ENCODE data around the gene SLC16A3. TPM values are rescaled to one million over a fixed set of nuclear protein-coding genes. Genes with fewer than 3 reads are reported as not detected.
"Not testable (repeated sequence)": the region's sequence is repeated elsewhere in the genome, so short reads cannot be mapped to it uniquely, and the experiment has no call there.

The SLC16A3 gene
- total RNA-seq, 3 donors from 2014 or later (not counting 1 experiment from before 2014, with no cell fraction given): 172 to 365 (median 296) TPM

DNA sequence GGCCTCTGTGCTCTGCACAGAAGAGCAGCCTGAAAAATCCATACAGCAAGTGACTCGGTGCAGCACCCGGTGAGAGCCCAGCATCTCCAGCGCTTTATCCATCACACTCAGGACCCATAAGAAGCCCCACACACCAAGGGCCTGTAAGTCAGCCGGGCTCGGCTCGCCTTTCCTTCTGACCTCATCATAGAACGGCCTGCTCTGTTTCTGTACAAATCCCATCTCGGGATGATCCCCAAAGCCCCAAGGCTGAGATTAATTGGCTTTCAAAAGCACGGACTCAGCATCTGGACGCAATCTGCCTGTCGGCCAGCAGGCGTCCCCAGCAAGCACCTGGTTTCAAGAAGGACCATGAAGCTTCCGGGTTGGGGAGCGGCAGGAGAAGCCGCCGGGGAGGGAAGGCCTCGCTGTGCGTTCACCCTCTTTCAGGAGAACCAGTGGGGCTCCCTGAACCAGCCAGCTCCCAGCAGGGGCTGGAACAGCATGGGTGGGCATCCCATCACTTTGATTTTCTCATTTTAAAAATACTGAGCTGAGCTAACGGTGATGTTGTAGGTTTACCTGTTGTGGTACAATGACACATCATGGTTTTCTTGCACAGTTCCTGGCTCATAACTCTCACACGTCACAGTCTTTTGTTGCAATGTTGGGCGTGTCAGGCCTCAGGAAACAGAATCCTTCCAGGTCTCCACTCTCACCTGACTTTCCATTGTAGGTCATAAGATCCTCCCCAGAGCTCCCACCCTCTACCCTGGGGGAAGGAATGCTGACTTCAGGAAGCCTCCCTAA is 22.9 kb upstream of the SLC16A3 start:
- ATAC-seq: peak; percentile 84 to 88 (median 85)
- Histone ChIP-seq H3K9me3 (ENCODE audit: control insufficient read depth, insufficient read depth, low read length) (no peaks in the 10 kb centered on the region), H3K4me1 (ENCODE audit: control insufficient read depth, insufficient read depth, low read length) (peaks cover 46% of the 10 kb centered on the region), H3K36me3 (ENCODE audit: control insufficient read depth, insufficient read depth, low read length) (no peaks in the 10 kb centered on the region), H3K27me3 (ENCODE audit: control insufficient read depth, insufficient read depth, low read length) (no peaks in the 10 kb centered on the region), H3K27ac (ENCODE audit: low read length) (peak overlapping the region; percentile 84), H3K4me3 (ENCODE audit: low read length) (no peak overlapping the region)
- Mint-ChIP-seq H3K27me3 (ENCODE audit: low read depth in 2 of 2) (no peaks in the 10 kb centered on the region), H3K27ac (peak overlapping the region; percentile 88 to 90), H3K4me1 (peaks cover 23 to 45% of the 10 kb centered on the region in 2 donors), H3K36me3 (no peaks in the 10 kb centered on the region), H3K9me3 (no peaks in the 10 kb centered on the region), H3K4me3 (peak overlapping the region; percentile 37)
- DNase-seq: peak; percentile 75 to 91
- TF ChIP-seq, protein P1, sequence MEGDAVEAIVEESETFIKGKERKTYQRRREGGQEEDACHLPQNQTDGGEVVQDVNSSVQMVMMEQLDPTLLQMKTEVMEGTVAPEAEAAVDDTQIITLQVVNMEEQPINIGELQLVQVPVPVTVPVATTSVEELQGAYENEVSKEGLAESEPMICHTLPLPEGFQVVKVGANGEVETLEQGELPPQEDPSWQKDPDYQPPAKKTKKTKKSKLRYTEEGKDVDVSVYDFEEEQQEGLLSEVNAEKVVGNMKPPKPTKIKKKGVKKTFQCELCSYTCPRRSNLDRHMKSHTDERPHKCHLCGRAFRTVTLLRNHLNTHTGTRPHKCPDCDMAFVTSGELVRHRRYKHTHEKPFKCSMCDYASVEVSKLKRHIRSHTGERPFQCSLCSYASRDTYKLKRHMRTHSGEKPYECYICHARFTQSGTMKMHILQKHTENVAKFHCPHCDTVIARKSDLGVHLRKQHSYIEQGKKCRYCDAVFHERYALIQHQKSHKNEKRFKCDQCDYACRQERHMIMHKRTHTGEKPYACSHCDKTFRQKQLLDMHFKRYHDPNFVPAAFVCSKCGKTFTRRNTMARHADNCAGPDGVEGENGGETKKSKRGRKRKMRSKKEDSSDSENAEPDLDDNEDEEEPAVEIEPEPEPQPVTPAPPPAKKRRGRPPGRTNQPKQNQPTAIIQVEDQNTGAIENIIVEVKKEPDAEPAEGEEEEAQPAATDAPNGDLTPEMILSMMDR (IDR thresholded peaks at IDR 0.05): peak; percentile 89
- whole genome bisulfite sequencing (ENCODE audit: insufficient coverage): 18% methylated on average over 21 of the region's 21 CpGs
- intact Hi-C loops (cut with micrococcal nuclease): loop anchor here (10.0 kb wide), 1 partner anchor 49 kb away; no protein-coding TSS in a partner anchor

DNA sequence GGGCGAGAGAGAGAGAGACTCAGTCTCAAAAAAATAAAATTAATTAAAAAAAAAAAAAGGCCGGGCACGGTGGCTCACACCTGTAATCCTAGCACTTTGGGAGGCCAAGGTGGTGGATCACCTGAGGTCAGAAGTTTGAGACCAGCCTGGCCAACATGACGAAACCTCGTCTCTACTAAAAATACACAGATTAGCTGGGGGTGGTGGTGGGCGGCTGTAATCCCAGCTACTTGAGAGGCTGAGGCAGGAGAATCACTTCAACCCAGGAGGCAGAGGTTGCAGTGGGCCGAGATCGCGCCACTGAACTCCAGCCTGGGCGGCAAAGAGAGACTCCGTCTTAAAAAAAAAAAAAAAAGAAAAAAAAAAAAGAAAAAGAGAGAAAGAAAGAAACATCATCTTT is 18.2 kb upstream of the SLC16A3 start:
- not testable (repeated sequence) for H3K4me3 Mint-ChIP-seq

DNA sequence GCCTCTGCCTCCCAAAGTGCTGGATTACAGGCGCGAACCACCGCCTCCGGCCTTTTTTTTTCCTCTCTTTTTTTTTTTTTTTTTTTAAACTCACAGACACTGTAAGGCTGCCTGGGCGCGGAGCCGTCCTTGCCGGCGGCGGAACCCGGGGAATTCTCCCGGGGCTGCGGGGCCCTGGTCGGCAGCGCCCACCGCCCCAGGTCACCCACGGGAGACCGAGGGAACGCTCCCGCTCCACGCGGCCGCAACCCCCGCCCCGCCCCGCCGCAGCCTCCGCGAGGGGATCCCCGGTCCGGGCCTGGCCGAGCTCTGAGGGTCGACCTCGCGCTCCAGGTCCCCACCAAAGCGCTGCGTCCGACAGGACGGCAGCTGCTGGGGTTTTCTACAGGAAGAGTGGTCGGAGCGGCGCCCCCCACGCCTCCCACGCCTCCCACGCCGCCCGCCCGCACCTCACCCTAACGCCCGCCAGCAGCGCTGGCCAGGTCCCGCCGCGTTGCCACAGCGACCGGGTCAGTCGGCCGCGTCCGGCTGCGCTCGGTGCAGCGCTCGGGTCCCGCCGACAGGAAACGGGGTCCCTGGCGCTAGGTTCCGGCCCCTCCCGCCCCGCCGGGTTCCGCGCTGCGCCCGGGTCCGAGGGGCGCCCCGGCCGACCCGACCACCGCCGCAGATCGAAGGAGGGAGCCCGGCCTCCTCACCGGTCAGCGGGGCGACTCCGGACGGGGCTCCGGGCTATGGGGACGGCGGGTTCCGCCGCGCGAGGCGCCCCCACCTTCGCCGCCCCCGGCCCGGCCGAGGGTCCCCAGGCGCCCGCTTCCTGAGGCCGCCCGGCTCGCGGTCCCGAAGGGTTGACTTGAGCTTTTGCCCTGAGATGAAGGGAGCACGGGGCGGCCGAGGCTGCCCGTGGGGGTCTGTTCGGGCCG is 16.3 kb upstream of the SLC16A3 start, which contains the start of gene CCDC57:
Gene CCDC57 (minus strand): TSS at position 512 of the 920 bp plus-strand sequence. CDS start 10,898 bp downstream, outside the sequence.
- peaks cover 39 to 54% of the 10 kb centered on the region in 2 donors for H3K4me1 Mint-ChIP-seq
- under 1% methylated on average over 116 of the region's 116 CpGs for WGBS (ENCODE audit: insufficient coverage)
- intact Hi-C loops (cut with micrococcal nuclease): no loop called here

More for the DNA sequence above, 18.2 kb upstream of the SLC16A3 start:
- H3K9me3 Mint-ChIP-seq; H3K4me3 ChIP-seq (ENCODE audit: low read length); H3K36me3 ChIP-seq (ENCODE audit: control insufficient read depth, insufficient read depth, low read length); H3K27ac Mint-ChIP-seq; H3K27me3 ChIP-seq (ENCODE audit: control insufficient read depth, insufficient read depth, low read length); H3K27me3 Mint-ChIP-seq (ENCODE audit: low read depth in 2 of 2); H3K9me3 ChIP-seq (ENCODE audit: control insufficient read depth, insufficient read depth, low read length); intact Hi-C loops (cut with micrococcal nuclease); ATAC-seq; H3K27ac ChIP-seq (ENCODE audit: low read length); H3K36me3 Mint-ChIP-seq; DNase-seq: not testable (repeated sequence)
- WGBS (ENCODE audit: insufficient coverage): 96% methylated on average over 3 of the region's 11 CpGs
- peaks cover 36 to 52% of the 10 kb centered on the region in 2 donors for H3K4me1 Mint-ChIP-seq
- H3K4me1 ChIP-seq (ENCODE audit: control insufficient read depth, insufficient read depth, low read length): peaks cover 64% of the 10 kb centered on the region

More for the DNA sequence above, 16.3 kb upstream of the SLC16A3 start, which contains the start of gene CCDC57:
- ATAC-seq (peak; percentile 39 to 64 (median 58)), DNase-seq (peak; percentile 76 to 78)
- no peaks in the 10 kb centered on the region for H3K27me3 ChIP-seq (ENCODE audit: control insufficient read depth, insufficient read depth, low read length)
- H3K4me3 ChIP-seq (ENCODE audit: low read length): peak within 1 kb of the TSS; percentile 36
- TF ChIP-seq, protein P1 (IDR thresholded peaks at IDR 0.05): no peak
- peak within 1 kb of the TSS; percentile 63 for H3K27ac ChIP-seq (ENCODE audit: low read length)
- H3K9me3 ChIP-seq (ENCODE audit: control insufficient read depth, insufficient read depth, low read length): no peaks in the 10 kb centered on the region
- no peaks in the 10 kb centered on the region for H3K36me3 ChIP-seq (ENCODE audit: control insufficient read depth, insufficient read depth, low read length)
- no peaks in the 10 kb centered on the region for H3K36me3 Mint-ChIP-seq
- H3K4me1 ChIP-seq (ENCODE audit: control insufficient read depth, insufficient read depth, low read length): peaks cover 69% of the 10 kb centered on the region
- H3K4me3 Mint-ChIP-seq: peak within 1 kb of the TSS; percentile 84
- H3K9me3 Mint-ChIP-seq: no peaks in the 10 kb centered on the region
- H3K27me3 Mint-ChIP-seq (ENCODE audit: low read depth in 2 of 2): no peaks in the 10 kb centered on the region
- peak within 1 kb of the TSS; percentile 92 to 96 for H3K27ac Mint-ChIP-seq

Measured in natural killer cell (primary cell).